Measurements from ENCODE around the gene SNX20. TPM values are rescaled to one million over a fixed set of nuclear protein-coding genes. Genes with fewer than 3 reads are reported as not detected.

The SNX20 gene
- total and polyA plus RNA-seq, 2 of the 4 experiments (the other 2 are of a cell fraction): not detected

DNA sequence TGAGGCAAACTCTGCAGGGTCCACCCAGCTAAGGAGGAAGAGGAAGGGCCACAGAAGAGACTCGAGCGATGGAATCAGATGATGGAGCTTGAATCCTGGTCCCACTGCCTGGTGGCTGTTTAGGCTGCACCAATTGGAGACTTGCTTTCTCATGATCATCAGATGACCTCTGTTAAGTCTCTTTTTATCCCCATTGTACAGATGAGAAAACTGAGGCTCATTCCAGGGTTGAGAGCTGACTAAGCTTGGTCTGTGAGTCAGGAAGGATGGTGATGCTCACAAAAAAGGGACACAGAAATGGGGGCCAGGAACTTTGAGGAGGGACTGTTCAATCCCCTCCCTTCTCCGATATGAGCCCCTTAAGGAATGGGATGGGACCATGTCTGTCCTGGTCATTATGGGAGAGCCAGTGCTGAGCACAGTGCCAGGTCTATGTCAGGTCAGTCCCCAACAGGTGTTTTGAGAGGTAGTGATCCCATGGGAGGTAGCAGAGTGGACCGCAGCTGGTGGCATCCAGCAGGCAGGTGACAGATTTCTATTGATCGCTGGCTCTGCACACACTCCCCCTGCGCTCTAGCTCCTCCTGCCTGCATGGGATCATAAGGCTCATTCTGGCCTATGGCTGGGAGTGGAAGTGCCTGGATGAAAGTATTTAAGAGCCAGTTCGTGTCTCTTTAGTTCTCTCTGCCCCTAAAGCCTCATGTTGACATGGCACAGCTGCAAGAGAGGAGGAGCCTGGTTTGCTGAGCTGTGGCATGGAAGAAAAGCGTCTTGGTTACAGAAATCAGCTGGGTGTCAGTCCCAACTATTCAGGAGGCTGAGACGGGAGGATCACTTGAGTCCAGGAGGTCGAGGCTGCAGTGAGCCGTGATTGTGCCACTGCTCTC, 27.2 kb downstream of the SNX20 start (continued):
- TF ChIP-seq, protein P1, sequence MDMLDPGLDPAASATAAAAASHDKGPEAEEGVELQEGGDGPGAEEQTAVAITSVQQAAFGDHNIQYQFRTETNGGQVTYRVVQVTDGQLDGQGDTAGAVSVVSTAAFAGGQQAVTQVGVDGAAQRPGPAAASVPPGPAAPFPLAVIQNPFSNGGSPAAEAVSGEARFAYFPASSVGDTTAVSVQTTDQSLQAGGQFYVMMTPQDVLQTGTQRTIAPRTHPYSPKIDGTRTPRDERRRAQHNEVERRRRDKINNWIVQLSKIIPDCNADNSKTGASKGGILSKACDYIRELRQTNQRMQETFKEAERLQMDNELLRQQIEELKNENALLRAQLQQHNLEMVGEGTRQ (IDR thresholded peaks at IDR 0.05; ENCODE audit: low read depth, low read length): no peak

DNA sequence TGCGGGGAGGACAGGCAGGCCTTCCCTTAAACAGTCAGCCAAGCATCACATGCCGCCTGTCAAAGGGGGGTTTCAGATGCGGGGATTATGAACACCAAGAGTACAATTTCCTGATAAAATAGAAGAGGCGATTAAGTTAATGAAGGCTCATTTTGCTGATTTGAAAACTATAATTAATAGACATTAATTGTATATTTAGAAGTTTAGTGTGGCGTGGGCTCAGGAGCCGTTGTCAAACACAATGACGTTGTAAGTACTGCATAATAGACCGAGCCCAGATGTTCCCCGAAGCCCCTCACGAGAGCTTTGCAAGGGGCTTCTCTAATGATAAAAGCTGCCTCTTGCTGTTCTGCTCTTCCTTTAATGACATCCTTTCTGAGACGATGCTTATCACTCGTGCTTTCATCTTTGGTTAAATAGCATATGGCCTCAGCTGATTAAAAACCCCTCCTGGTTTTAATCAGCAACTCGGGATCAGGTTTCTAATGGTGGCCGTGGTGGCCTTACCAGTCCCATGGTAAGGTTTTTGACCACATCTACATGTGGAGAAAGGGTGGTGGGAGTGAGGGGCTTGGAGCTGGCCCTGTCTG, 28.2 kb downstream of the SNX20 start:
- no peaks in the 10 kb centered on the region for H3K36me3 ChIP-seq (ENCODE audit: control insufficient read depth, insufficient read depth, low read length)
- POLR2A ChIA-PET (ENCODE audit: unreplicated experiment): no interaction called here
- H4K91ac ChIP-seq (ENCODE audit: insufficient read depth, low read depth, low read length): no peak overlapping the region
- no peaks in the 10 kb centered on the region for H4K20me1 ChIP-seq (ENCODE audit: insufficient read depth, low read length)
- no peak overlapping the region for H2BK5ac ChIP-seq (ENCODE audit: low read depth, low read length, poor library complexity, severe bottlenecking)
- no peak overlapping the region for H2BK20ac ChIP-seq (ENCODE audit: low read depth, low read length)
- no peaks in the 10 kb centered on the region for H3K4me1 ChIP-seq (ENCODE audit: control insufficient read depth, insufficient read depth, low read length)
- no peak overlapping the region for H3K27ac ChIP-seq (ENCODE audit: insufficient read depth, low read length)
- H4K5ac ChIP-seq (ENCODE audit: low read depth, low read length): no peak overlapping the region
- H3K23ac ChIP-seq (ENCODE audit: low read depth, low read length): no peak overlapping the region
- no peak overlapping the region for H3K18ac ChIP-seq (ENCODE audit: low read depth, low read length)
- no peaks in the 10 kb centered on the region for H3K9me3 ChIP-seq (ENCODE audit: control insufficient read depth, insufficient read depth, low read length)
- TF ChIP-seq RAD21 (IDR thresholded peaks at IDR 0.05; ENCODE audit: low read length) (no peak), POLR2A (IDR thresholded peaks at IDR 0.05; ENCODE audit: low read depth, low read length) (no peak), FOS (IDR thresholded peaks at IDR 0.05; ENCODE audit: low read depth, low read length) (no peak)
- TF ChIP-seq, protein P2, sequence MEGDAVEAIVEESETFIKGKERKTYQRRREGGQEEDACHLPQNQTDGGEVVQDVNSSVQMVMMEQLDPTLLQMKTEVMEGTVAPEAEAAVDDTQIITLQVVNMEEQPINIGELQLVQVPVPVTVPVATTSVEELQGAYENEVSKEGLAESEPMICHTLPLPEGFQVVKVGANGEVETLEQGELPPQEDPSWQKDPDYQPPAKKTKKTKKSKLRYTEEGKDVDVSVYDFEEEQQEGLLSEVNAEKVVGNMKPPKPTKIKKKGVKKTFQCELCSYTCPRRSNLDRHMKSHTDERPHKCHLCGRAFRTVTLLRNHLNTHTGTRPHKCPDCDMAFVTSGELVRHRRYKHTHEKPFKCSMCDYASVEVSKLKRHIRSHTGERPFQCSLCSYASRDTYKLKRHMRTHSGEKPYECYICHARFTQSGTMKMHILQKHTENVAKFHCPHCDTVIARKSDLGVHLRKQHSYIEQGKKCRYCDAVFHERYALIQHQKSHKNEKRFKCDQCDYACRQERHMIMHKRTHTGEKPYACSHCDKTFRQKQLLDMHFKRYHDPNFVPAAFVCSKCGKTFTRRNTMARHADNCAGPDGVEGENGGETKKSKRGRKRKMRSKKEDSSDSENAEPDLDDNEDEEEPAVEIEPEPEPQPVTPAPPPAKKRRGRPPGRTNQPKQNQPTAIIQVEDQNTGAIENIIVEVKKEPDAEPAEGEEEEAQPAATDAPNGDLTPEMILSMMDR (conservative IDR thresholded peaks at IDR 0.05; ENCODE audit: low read depth, low read length): no peak
- H2AFZ ChIP-seq (replicated peaks; ENCODE audit: low read length, poor library complexity): no peak overlapping the region
- peaks cover 6% of the 10 kb centered on the region; the same call in 1 of the 2 replicates for H3K27me3 ChIP-seq (ENCODE audit: control insufficient read depth, insufficient read depth, low read length)
- no peak overlapping the region for H3K4me3 ChIP-seq (ENCODE audit: insufficient read depth, low read depth, low read length)
- in situ Hi-C loops (cut with MboI; ENCODE audit: low sequenced_read_pairs) (loop anchor here (25.0 kb wide), 1 partner anchor 441 kb away; no protein-coding TSS in a partner anchor), intact Hi-C loops (cut with micrococcal nuclease) (no loop called here), dilution Hi-C loops (cut with HindIII; ENCODE audit: low sequenced_read_pairs, unreplicated experiment) (no loop called here)
- H3K79me1 ChIP-seq (ENCODE audit: low read depth in 1 of 2, low read length in 2 of 2): no peaks in the 10 kb centered on the region
- H2AK5ac ChIP-seq (ENCODE audit: low read depth, low read length): no peak overlapping the region
- no peak overlapping the region for H3K14ac ChIP-seq (replicated peaks; ENCODE audit: low read depth, low read length)
- H4K8ac ChIP-seq (ENCODE audit: low read depth in 2 of 2, low read length in 2 of 2): no peak overlapping the region
- H3K56ac ChIP-seq (ENCODE audit: extremely low read depth, insufficient read depth, low read length): no peak overlapping the region
- ATAC-seq (ENCODE audit: low read depth): no peak
- 35% methylated on average over 7 of the region's 14 CpGs; no CpG with 5 or more reads in 1 of the 2 experiments for WGBS, 2 experiments (ENCODE audit: extremely low coverage in 2 of 2, insufficient read length in 1 of 2)
- H3K9ac ChIP-seq (ENCODE audit: low read depth, low read length): no peak overlapping the region
- CTCF ChIA-PET: interaction anchor here (1.9 kb wide), 1 partner anchor 12 kb away, joined by 11 read pairs; no protein-coding TSS in a partner anchor
- no peak overlapping the region for H3K4me2 ChIP-seq (ENCODE audit: low read depth, low read length)
- H2BK15ac ChIP-seq (ENCODE audit: low read depth, low read length): no peak overlapping the region
- H2BK120ac ChIP-seq (ENCODE audit: low read depth, low read length): no peak overlapping the region
- no peak for DNase-seq
- no TSS peak for BruUV-seq (replicated peaks)
- no peaks in the 10 kb centered on the region for H3K9me1 ChIP-seq (ENCODE audit: insufficient read depth, low read length)
- no peak overlapping the region for H2AK9ac ChIP-seq (replicated peaks; ENCODE audit: low read depth, low read length, poor library complexity)
- no peak overlapping the region for H3K4ac ChIP-seq (ENCODE audit: low read depth, low read length)

Data from IMR-90 (cell line).